ENCODE measurements around the gene SERPINB6. TPM values are rescaled to one million over a fixed set of nuclear protein-coding genes. Genes with fewer than 3 reads are reported as not detected.

Gene SERPINB6
- total RNA-seq, 2 experiments from 2014 or later = 13.2 TPM; not detected in 1

DNA sequence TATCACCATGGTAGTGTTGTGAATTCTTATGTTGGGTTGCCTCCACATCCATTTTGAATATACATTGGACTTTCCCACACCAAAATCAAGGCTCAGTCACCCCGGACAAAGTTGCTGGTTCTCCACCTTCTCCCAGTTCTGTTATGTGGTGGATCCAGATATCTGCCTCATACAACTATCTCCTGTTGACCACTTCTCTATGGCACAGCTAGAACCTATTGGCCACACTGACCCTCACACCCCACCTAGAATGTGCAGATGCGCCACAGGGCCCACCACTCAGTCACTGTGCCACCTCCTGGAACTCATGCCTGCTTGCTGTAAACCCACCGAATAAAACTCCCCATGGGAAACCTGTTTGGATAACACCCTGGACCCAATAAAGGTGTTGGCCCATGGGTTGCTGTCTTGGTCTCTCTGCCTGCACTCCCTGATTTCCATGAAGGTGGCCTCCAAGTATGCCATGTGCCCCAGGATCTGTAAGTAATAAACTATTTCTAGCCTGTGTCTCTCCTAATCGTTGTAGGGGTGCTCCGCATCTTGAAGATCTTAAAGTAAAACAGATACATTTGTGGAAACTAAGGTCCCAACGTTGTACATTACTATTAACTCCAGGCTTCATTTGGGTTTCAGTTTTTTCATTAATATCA is 21.1 kb upstream of the SERPINB6 start:
- ChIA-PET POLR2A (interaction anchor here (0.6 kb wide), 1 partner anchor 201 kb away, joined by 3 read pairs; no protein-coding TSS in a partner anchor), CTCF (ENCODE audit: unreplicated experiment) (no interaction called here)
- BruUV-seq (replicated peaks) = no TSS peak
- no peaks in the 10 kb centered on the region for H3K36me3 ChIP-seq (ENCODE audit: insufficient read depth, low read length)
- intact Hi-C loops (cut with micrococcal nuclease; ENCODE audit: unreplicated experiment) = no loop called here
- H3K4me1 ChIP-seq (ENCODE audit: insufficient read depth, low read length, poor library complexity, severe bottlenecking) = peaks cover 21% of the 10 kb centered on the region
- no peaks in the 10 kb centered on the region for H4K20me1 ChIP-seq (ENCODE audit: insufficient read depth, low read length)
- H3K79me2 ChIP-seq (ENCODE audit: insufficient read depth, low read depth, low read length) = no peaks in the 10 kb centered on the region
- H3K9me3 ChIP-seq (ENCODE audit: low read length) = no peaks in the 10 kb centered on the region
- no peak overlapping the region for H3K4me3 ChIP-seq (ENCODE audit: low read depth, low read length, poor library complexity, severe bottlenecking)
- TF ChIP-seq EZH2phosphoT487 (IDR thresholded peaks at IDR 0.05; ENCODE audit: borderline replicate concordance, low read depth, low read length) = no peak
- TF ChIP-seq, protein P1, sequence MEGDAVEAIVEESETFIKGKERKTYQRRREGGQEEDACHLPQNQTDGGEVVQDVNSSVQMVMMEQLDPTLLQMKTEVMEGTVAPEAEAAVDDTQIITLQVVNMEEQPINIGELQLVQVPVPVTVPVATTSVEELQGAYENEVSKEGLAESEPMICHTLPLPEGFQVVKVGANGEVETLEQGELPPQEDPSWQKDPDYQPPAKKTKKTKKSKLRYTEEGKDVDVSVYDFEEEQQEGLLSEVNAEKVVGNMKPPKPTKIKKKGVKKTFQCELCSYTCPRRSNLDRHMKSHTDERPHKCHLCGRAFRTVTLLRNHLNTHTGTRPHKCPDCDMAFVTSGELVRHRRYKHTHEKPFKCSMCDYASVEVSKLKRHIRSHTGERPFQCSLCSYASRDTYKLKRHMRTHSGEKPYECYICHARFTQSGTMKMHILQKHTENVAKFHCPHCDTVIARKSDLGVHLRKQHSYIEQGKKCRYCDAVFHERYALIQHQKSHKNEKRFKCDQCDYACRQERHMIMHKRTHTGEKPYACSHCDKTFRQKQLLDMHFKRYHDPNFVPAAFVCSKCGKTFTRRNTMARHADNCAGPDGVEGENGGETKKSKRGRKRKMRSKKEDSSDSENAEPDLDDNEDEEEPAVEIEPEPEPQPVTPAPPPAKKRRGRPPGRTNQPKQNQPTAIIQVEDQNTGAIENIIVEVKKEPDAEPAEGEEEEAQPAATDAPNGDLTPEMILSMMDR (conservative IDR thresholded peaks at IDR 0.05; ENCODE audit: low read length) = no peak
- no peaks in the 10 kb centered on the region for H3K9me2 ChIP-seq (ENCODE audit: insufficient read depth, low read length)
- no peak overlapping the region for H3K4me2 ChIP-seq (ENCODE audit: low read length)
- DNase-seq (ENCODE audit: low spot score) = no peak
- no peak overlapping the region for H2AFZ ChIP-seq (ENCODE audit: low read length)
- no peak overlapping the region for H3K27ac ChIP-seq (ENCODE audit: low read depth, low read length, poor library complexity, severe bottlenecking)

DNA sequence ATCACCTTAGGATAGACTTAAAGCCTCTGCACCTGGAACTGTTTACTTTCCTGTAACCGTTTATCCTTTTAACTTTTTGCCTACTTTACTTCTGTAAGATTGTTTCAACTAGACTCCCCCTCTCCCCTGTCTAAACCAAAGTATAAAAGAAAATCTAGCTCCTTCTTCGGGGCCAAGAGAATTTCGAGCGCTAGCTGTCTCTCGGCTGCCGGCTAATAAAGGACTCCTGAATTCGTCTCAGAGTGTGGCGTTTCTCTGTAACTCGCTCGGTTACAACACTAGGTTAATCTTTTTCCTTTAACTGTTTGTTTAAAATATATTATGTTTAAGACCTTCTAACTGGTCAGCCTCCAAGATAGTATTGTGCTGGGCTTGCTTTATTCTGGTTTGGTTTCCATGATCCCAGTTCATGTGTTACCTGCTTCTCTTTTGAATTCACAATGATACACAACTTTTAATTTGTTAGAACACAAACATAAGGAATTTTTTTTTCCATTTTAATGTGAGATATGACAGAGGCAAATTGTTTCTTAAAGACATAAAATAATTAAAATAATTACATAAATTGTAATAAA is 19.7 kb upstream of the SERPINB6 start:
- no TSS peak for BruUV-seq (replicated peaks)
- H2AFZ ChIP-seq (ENCODE audit: low read length) = 0 out of 2 replicates have a peak overlapping the region, but pooled peaks have one; percentile 96

More for the DNA sequence above, 19.7 kb upstream of the SERPINB6 start:
- Histone ChIP-seq H3K79me2 (ENCODE audit: insufficient read depth, low read depth, low read length) (no peaks in the 10 kb centered on the region), H3K36me3 (ENCODE audit: insufficient read depth, low read length) (no peaks in the 10 kb centered on the region), H3K4me1 (ENCODE audit: insufficient read depth, low read length, poor library complexity, severe bottlenecking) (peaks cover 16% of the 10 kb centered on the region), H3K9me2 (ENCODE audit: insufficient read depth, low read length) (no peaks in the 10 kb centered on the region), H3K27ac (ENCODE audit: low read depth, low read length, poor library complexity, severe bottlenecking) (no peak overlapping the region), H3K4me3 (ENCODE audit: low read depth, low read length, poor library complexity, severe bottlenecking) (no peak overlapping the region), H3K9me3 (ENCODE audit: low read length) (no peaks in the 10 kb centered on the region), H4K20me1 (ENCODE audit: insufficient read depth, low read length) (no peaks in the 10 kb centered on the region), H3K4me2 (ENCODE audit: low read length) (no peak overlapping the region; the same call in 1 of the 2 replicates)
- TF ChIP-seq, protein P1 (conservative IDR thresholded peaks at IDR 0.05; ENCODE audit: low read length) = no peak
- TF ChIP-seq EZH2phosphoT487 (IDR thresholded peaks at IDR 0.05; ENCODE audit: borderline replicate concordance, low read depth, low read length) = no peak
- intact Hi-C loops (cut with micrococcal nuclease; ENCODE audit: unreplicated experiment) = no loop called here
- POLR2A ChIA-PET = interaction anchor here (0.5 to 2.3 kb wide), 13 partner anchors 17 to 932 kb away, joined by 3 to 13 read pairs (median 3); partner anchors contain the start of gene RIPK1
- no peak for DNase-seq (ENCODE audit: low spot score)
- CTCF ChIA-PET (ENCODE audit: unreplicated experiment) = interaction anchor here (1.2 to 3.1 kb wide), 3 partner anchors 38 to 199 kb away, joined by 3 to 27 read pairs (median 5); no protein-coding TSS in a partner anchor

Measured in OCI-LY7 (cell line).